Loucy (cell line): ENCODE measurements around the gene TPBG.

Source experiments
- H2AFZ ChIP-seq: fragments of 200-600 bp; sonication (generic); 2 replicates; pipeline ENCODE4 v1.6.0; 2016; ENCODE audit warnings: antibody characterized with exemption, mild to moderate bottlenecking, low read length, moderate library complexity
- H3F3A ChIP-seq: fragments of 200-600 bp; 2 replicates; pipeline ENCODE4 v1.6.0; 2016; ENCODE audit warnings: antibody characterized with exemption, low read depth, mild to moderate bottlenecking
- H3K27me3 ChIP-seq: fragments of 200-600 bp; sonication (generic); 2 replicates; pipeline ENCODE4 v1.6.1; 2014; ENCODE audit warnings: low read length, mild to moderate bottlenecking; ENCODE audit not compliant: insufficient read depth, poor library complexity, severe bottlenecking
- H3K36me3 ChIP-seq: fragments of 200-600 bp; sonication (generic); 2 replicates; pipeline ENCODE4 v1.6.1; 2016; ENCODE audit warnings: low read length; ENCODE audit not compliant: insufficient read depth
- H3K4me1 ChIP-seq: fragments of 200-600 bp; sonication (generic); 2 replicates; pipeline ENCODE4 v1.5.1; 2014; ENCODE audit warnings: low read length, mild to moderate bottlenecking; ENCODE audit not compliant: insufficient read depth, poor library complexity, severe bottlenecking
- H3K4me2 ChIP-seq: fragments of 200-600 bp; sonication (generic); 2 replicates; pipeline ENCODE4 v1.6.0; 2014; ENCODE audit warnings: antibody characterized with exemption, low read length, low read depth, mild to moderate bottlenecking; ENCODE audit not compliant: poor library complexity, severe bottlenecking
- H3K4me3 ChIP-seq: fragments of 200-600 bp; sonication (generic); 2 replicates; pipeline ENCODE4 v1.5.1; 2014; ENCODE audit warnings: low read length, mild to moderate bottlenecking, mixed read lengths; ENCODE audit not compliant: poor library complexity, severe bottlenecking
- H3K79me2 ChIP-seq: fragments of 200-600 bp; sonication (generic); 2 replicates; pipeline ENCODE4 v1.6.1; 2014; ENCODE audit warnings: low read length; ENCODE audit not compliant: insufficient read depth
- H3K9ac ChIP-seq: fragments of 200-600 bp; sonication (generic); 2 replicates; pipeline ENCODE4 v1.6.0; 2014; ENCODE audit warnings: mild to moderate bottlenecking, low read depth, low read length, moderate library complexity; ENCODE audit not compliant: poor library complexity, severe bottlenecking
- H3K9me2 ChIP-seq: fragments of 200-600 bp; sonication (generic); replicated peaks from 2 replicates; pipeline ENCODE4 v1.6.1; 2016; ENCODE audit warnings: low read depth, low read length, mixed read lengths
- H3K9me3 ChIP-seq: fragments of 200-600 bp; sonication (generic); 2 replicates; pipeline ENCODE4 v1.6.1; 2014; ENCODE audit warnings: mild to moderate bottlenecking, antibody characterized with exemption, low read length, low read depth; ENCODE audit not compliant: insufficient read depth
- H4K20me1 ChIP-seq: fragments of 200-600 bp; sonication (generic); 2 replicates; pipeline ENCODE4 v1.6.0; 2014; ENCODE audit warnings: antibody characterized with exemption, low read length, mild to moderate bottlenecking; ENCODE audit not compliant: insufficient read depth, poor library complexity, severe bottlenecking
- CTCF ChIP-seq: fragments of 200-600 bp; sonication (generic); conservative IDR thresholded peaks from 2 replicates; pipeline ENCODE4 v1.5.1; 2014; ENCODE audit warnings: mild to moderate bottlenecking, antibody characterized with exemption, low read length
- EZH2phosphoT487 ChIP-seq: fragments of 200-600 bp; IDR thresholded peaks from 2 replicates; pipeline ENCODE4 v1.6.1; 2018; ENCODE audit warnings: antibody characterized with exemption, mild to moderate bottlenecking, moderate library complexity, borderline replicate concordance

The TPBG gene

GRCh38 chr6:82413868-82414267 lies 50.3 kb downstream of the TPBG start:
- Histone ChIP-seq H4K20me1 (no peaks in the 10 kb centered on the region), H3K79me2 (no peaks in the 10 kb centered on the region), H3K4me2 (no peak overlapping the region), H3K9me3 (no peaks in the 10 kb centered on the region), H3K4me3 (no peak overlapping the region), H3K9ac (no peak overlapping the region), H3K36me3 (no peaks in the 10 kb centered on the region), H3K9me2 (no peaks in the 10 kb centered on the region), H3K4me1 (no peaks in the 10 kb centered on the region), H2AFZ (no peak overlapping the region), H3K27me3 (no peaks in the 10 kb centered on the region), H3F3A (no peaks in the 10 kb centered on the region)
- no peak for TF ChIP-seq EZH2phosphoT487
- TF ChIP-seq CTCF = no peak

GRCh38 chr6:82415820-82416219 lies 52.2 kb downstream of the TPBG start:
- no peaks in the 10 kb centered on the region for H3K4me1 ChIP-seq
- H2AFZ ChIP-seq = no peak overlapping the region
- no peak overlapping the region for H3K4me2 ChIP-seq
- TF ChIP-seq CTCF (no peak), EZH2phosphoT487 (no peak)
- no peaks in the 10 kb centered on the region for H3K27me3 ChIP-seq
- no peaks in the 10 kb centered on the region for H4K20me1 ChIP-seq
- no peak overlapping the region for H3K9ac ChIP-seq
- no peaks in the 10 kb centered on the region for H3K9me3 ChIP-seq
- H3K36me3 ChIP-seq = no peaks in the 10 kb centered on the region
- no peaks in the 10 kb centered on the region for H3K9me2 ChIP-seq
- no peaks in the 10 kb centered on the region for H3K79me2 ChIP-seq
- no peaks in the 10 kb centered on the region for H3F3A ChIP-seq
- no peak overlapping the region for H3K4me3 ChIP-seq

DNA sequence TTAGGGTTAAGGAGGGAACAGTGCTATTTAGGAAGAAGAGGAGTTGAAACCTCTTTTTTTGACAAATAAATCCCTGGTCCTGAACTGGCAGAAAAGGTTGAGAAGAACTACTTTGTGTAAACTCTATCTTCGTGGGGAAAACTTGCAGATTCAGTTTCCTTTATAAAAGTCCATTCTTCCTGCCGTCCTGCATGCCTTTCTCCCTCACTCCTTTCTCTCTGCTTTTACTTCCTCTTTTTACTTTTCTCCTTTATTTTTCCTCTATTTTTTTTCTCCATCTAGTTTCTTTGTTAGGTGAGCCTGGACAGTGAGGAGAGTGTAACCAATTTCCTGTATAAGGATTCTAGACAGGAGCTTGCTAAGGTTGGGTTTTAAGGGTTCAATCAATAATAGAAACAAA lies 52.7 kb downstream of the TPBG start:
- no peak for TF ChIP-seq EZH2phosphoT487
- no peaks in the 10 kb centered on the region for H3K36me3 ChIP-seq
- no peaks in the 10 kb centered on the region for H3K9me2 ChIP-seq
- H3K9me3 ChIP-seq = no peaks in the 10 kb centered on the region
- no peaks in the 10 kb centered on the region for H3K27me3 ChIP-seq
- no peak overlapping the region for H3K4me3 ChIP-seq
- H2AFZ ChIP-seq = no peak overlapping the region
- H3K9ac ChIP-seq = no peak overlapping the region
- H3K4me1 ChIP-seq = no peaks in the 10 kb centered on the region
- H3K79me2 ChIP-seq = no peaks in the 10 kb centered on the region
- H4K20me1 ChIP-seq = no peaks in the 10 kb centered on the region
- no peaks in the 10 kb centered on the region for H3F3A ChIP-seq
- no peak overlapping the region for H3K4me2 ChIP-seq
